HL-60 (cell line): ENCODE measurements around the gene MYO1D.

Source experiments
- CTCF ChIP-seq: IDR thresholded peaks from one replicate; pipeline ENCODE4 v1.5.1; 2011; ENCODE audit warnings: low read length, control low read depth, inconsistent platforms; ENCODE audit not compliant: insufficient read depth
- POLR2AphosphoS5 ChIP-seq: IDR thresholded peaks from 2 replicates; pipeline ENCODE4 v1.6.1; 2012; ENCODE audit warnings: low read depth
- REST ChIP-seq: IDR thresholded peaks from 2 replicates; pipeline ENCODE4 v1.6.1; 2012; ENCODE audit warnings: low read depth; ENCODE audit not compliant: insufficient replicate concordance

- TF ChIP-seq CTCF (no peak), REST (no peak), POLR2AphosphoS5 (no peak)
These were observed 5.1 kb upstream of the MYO1D start for GRCh38 chr17:32882029-32882428.
